Measurements from ENCODE around the gene CES2. TPM values are rescaled to one million over a fixed set of nuclear protein-coding genes. Genes with fewer than 3 reads are reported as not detected.

The CES2 gene
- total and polyA plus RNA-seq, 7 experiments from 2014 or later: 29.2 to 64.7 (median 46.2) TPM

GRCh38 chr16:66947302-66948065 lies 12.2 kb downstream of the CES2 start:
- no peaks in the 10 kb centered on the region for H3K9me3 ChIP-seq (ENCODE audit: control insufficient read depth in 2 of 3, low read length in 3 of 3)
- peaks cover 0 to 10% (median 5%) of the 10 kb centered on the region in 5 donors for H3K36me3 Mint-ChIP-seq
- CTCF ChIA-PET: interaction anchor here (0.8 to 1.2 kb wide), 4 partner anchors 11 to 238 kb away, joined by 3 to 4 read pairs (median 3); partner anchors contain the start of gene CIAO2B
- H3K27ac Mint-ChIP-seq: peak overlapping the region in 3 of 9 donors; percentile 13 to 50 (median 29)
- H3K9me3 Mint-ChIP-seq: peaks cover 0 to 7% (median 0%) of the 10 kb centered on the region in 11 donors
- H3K4me1 Mint-ChIP-seq: peaks cover 13 to 24% (median 18%) of the 10 kb centered on the region in 7 donors
- intact Hi-C loops (cut with micrococcal nuclease): loop anchor here (1.0 to 5.0 kb wide), 9 partner anchors 13 to 330 kb away; partner anchors contain the start of genes CBFB (in 1 of the 2), CIAO2B (in 1 of the 2), PHAF1 (in 1 of the 2) and PLEKHG4 (in 1 of the 2)
- no peaks in the 10 kb centered on the region for H3K27me3 ChIP-seq (ENCODE audit: control insufficient read depth in 2 of 2, insufficient read depth in 2 of 2, low read length in 2 of 2)
- peak overlapping the region; percentile 83 to 95 (median 92) for H3K4me3 Mint-ChIP-seq
- H3K27me3 Mint-ChIP-seq: peaks cover 23 to 39% (median 32%) of the 10 kb centered on the region in 5 donors
- DNase-seq (peak; percentile 64 to 86 (median 80)), ATAC-seq (peak; percentile 97)
- POLR2A ChIA-PET: interaction anchor here (0.6 to 1.0 kb wide), 2 partner anchors 227 to 344 kb away, joined by 3 read pairs; no protein-coding TSS in a partner anchor
- H3K27ac ChIP-seq (ENCODE audit: low read depth, low read length): peak overlapping the region; percentile 26
- H3K36me3 ChIP-seq (ENCODE audit: control insufficient read depth in 2 of 3, insufficient read depth in 3 of 3, low read length in 3 of 3): peaks cover 0 to 14% (median 0%) of the 10 kb centered on the region in 3 experiments
- H3K4me1 ChIP-seq (ENCODE audit: control insufficient read depth in 2 of 2, insufficient read depth in 2 of 2, low read length in 2 of 2): peaks cover 0 to 4% of the 10 kb centered on the region in 2 donors
- peak overlapping the region; percentile 45 for H3K4me3 ChIP-seq (ENCODE audit: low read length)

- Histone ChIP-seq H3K4me1 (ENCODE audit: control insufficient read depth in 2 of 2, insufficient read depth in 2 of 2, low read length in 2 of 2) (peaks cover 0 to 4% of the 10 kb centered on the region in 2 donors), H3K36me3 (ENCODE audit: control insufficient read depth in 2 of 3, insufficient read depth in 3 of 3, low read length in 3 of 3) (peaks cover 0 to 6% (median 0%) of the 10 kb centered on the region in 3 experiments), H3K4me3 (ENCODE audit: low read length) (peak overlapping the region; percentile 45), H3K27ac (ENCODE audit: low read depth, low read length) (peak overlapping the region; percentile 26), H3K9me3 (ENCODE audit: control insufficient read depth in 2 of 3, low read length in 3 of 3) (no peaks in the 10 kb centered on the region), H3K27me3 (ENCODE audit: control insufficient read depth in 2 of 2, insufficient read depth in 2 of 2, low read length in 2 of 2) (no peaks in the 10 kb centered on the region)
- POLR2A ChIA-PET: no interaction called here
- intact Hi-C loops (cut with micrococcal nuclease): loop anchor here (5.0 kb wide), 3 partner anchors 51 to 329 kb away; partner anchors contain the start of genes CBFB (in 1 of the 2) and PLEKHG4 (in 1 of the 2)
- Mint-ChIP-seq H3K9me3 (peaks cover 0 to 7% (median 0%) of the 10 kb centered on the region in 11 donors), H3K4me3 (peak overlapping the region; percentile 83 to 95 (median 92)), H3K36me3 (peaks cover 0 to 6% (median 0%) of the 10 kb centered on the region in 5 donors), H3K4me1 (peaks cover 13 to 24% (median 18%) of the 10 kb centered on the region in 7 donors), H3K27ac (peak overlapping the region in 3 of 9 donors; percentile 18 to 59 (median 45)), H3K27me3 (peaks cover 29 to 39% (median 39%) of the 10 kb centered on the region in 5 donors)
- peak; percentile 16 for ATAC-seq
- peak in 1 of 9 donors; percentile 15 for DNase-seq
- CTCF ChIA-PET: interaction anchor here (0.6 kb wide), 2 partner anchors 12 to 29 kb away, joined by 3 read pairs; no protein-coding TSS in a partner anchor
These were observed 13.0 kb downstream of the CES2 start for GRCh38 chr16:66948134-66948836.

- Mint-ChIP-seq H3K27ac (no peak overlapping the region), H3K4me1 (peaks cover 13 to 25% (median 19%) of the 10 kb centered on the region in 7 donors), H3K9me3 (peaks cover 0 to 7% (median 0%) of the 10 kb centered on the region in 11 donors), H3K36me3 (peaks cover 0 to 6% (median 0%) of the 10 kb centered on the region in 5 donors), H3K4me3 (peak overlapping the region; percentile 83 to 95 (median 92)), H3K27me3 (peaks cover 31 to 42% (median 40%) of the 10 kb centered on the region in 5 donors)
- DNase-seq (no peak), ATAC-seq (no peak)
- Histone ChIP-seq H3K27ac (ENCODE audit: low read depth, low read length) (no peak overlapping the region), H3K27me3 (ENCODE audit: control insufficient read depth in 2 of 2, insufficient read depth in 2 of 2, low read length in 2 of 2) (no peaks in the 10 kb centered on the region), H3K36me3 (ENCODE audit: control insufficient read depth in 2 of 3, insufficient read depth in 3 of 3, low read length in 3 of 3) (peaks cover 0 to under 1% (median 0%) of the 10 kb centered on the region in 3 experiments), H3K9me3 (ENCODE audit: control insufficient read depth in 2 of 3, low read length in 3 of 3) (no peaks in the 10 kb centered on the region), H3K4me3 (ENCODE audit: low read length) (no peak overlapping the region), H3K4me1 (ENCODE audit: control insufficient read depth in 2 of 2, insufficient read depth in 2 of 2, low read length in 2 of 2) (peaks cover 0 to 4% of the 10 kb centered on the region in 2 donors)
- intact Hi-C loops (cut with micrococcal nuclease): loop anchor here (5.0 kb wide), 3 partner anchors 52 to 328 kb away; partner anchors contain the start of genes CBFB (in 1 of the 2) and PLEKHG4 (in 1 of the 2)
- ChIA-PET CTCF (interaction anchor here (0.6 kb wide), 2 partner anchors 11 to 29 kb away, joined by 3 read pairs; no protein-coding TSS in a partner anchor), POLR2A (no interaction called here)
These were observed 13.5 kb downstream of the CES2 start for GRCh38 chr16:66948837-66949225.

GRCh38 chr16:66949472-66949871 lies 14.2 kb downstream of the CES2 start:
- Histone ChIP-seq H3K9me3 (ENCODE audit: control insufficient read depth in 2 of 3, low read length in 3 of 3) (no peaks in the 10 kb centered on the region), H3K27ac (ENCODE audit: low read depth, low read length) (no peak overlapping the region), H3K36me3 (ENCODE audit: control insufficient read depth in 2 of 3, insufficient read depth in 3 of 3, low read length in 3 of 3) (no peaks in the 10 kb centered on the region), H3K4me1 (ENCODE audit: control insufficient read depth in 2 of 2, insufficient read depth in 2 of 2, low read length in 2 of 2) (peaks cover 0 to 4% of the 10 kb centered on the region in 2 donors), H3K27me3 (ENCODE audit: control insufficient read depth in 2 of 2, insufficient read depth in 2 of 2, low read length in 2 of 2) (no peaks in the 10 kb centered on the region), H3K4me3 (ENCODE audit: low read length) (no peak overlapping the region)
- CTCF ChIA-PET: no interaction called here
- H3K36me3 Mint-ChIP-seq: peaks cover 0 to 6% (median 0%) of the 10 kb centered on the region in 5 donors
- peaks cover 35 to 46% (median 43%) of the 10 kb centered on the region in 5 donors for H3K27me3 Mint-ChIP-seq
- DNase-seq: no peak
- POLR2A ChIA-PET: no interaction called here
- peak overlapping the region in 7 of 10 donors; percentile 1 to 94 (median 53) for H3K4me3 Mint-ChIP-seq
- intact Hi-C loops (cut with micrococcal nuclease): loop anchor here (5.0 kb wide), 3 partner anchors 52 to 328 kb away; partner anchors contain the start of genes CBFB (in 1 of the 2) and PLEKHG4 (in 1 of the 2)
- H3K27ac Mint-ChIP-seq: peak overlapping the region in 1 of 9 donors; percentile 56
- H3K4me1 Mint-ChIP-seq: peaks cover 13 to 28% (median 20%) of the 10 kb centered on the region in 7 donors
- peaks cover 0 to 7% (median 0%) of the 10 kb centered on the region in 11 donors for H3K9me3 Mint-ChIP-seq
- no peak for ATAC-seq

- peaks cover 0 to 6% (median 0%) of the 10 kb centered on the region in 5 donors for H3K36me3 Mint-ChIP-seq
- H3K9me3 Mint-ChIP-seq: peaks cover 0 to 7% (median 0%) of the 10 kb centered on the region in 11 donors
- Histone ChIP-seq H3K4me3 (ENCODE audit: low read length) (no peak overlapping the region), H3K9me3 (ENCODE audit: control insufficient read depth in 2 of 3, low read length in 3 of 3) (no peaks in the 10 kb centered on the region), H3K36me3 (ENCODE audit: control insufficient read depth in 2 of 3, insufficient read depth in 3 of 3, low read length in 3 of 3) (no peaks in the 10 kb centered on the region), H3K27me3 (ENCODE audit: control insufficient read depth in 2 of 2, insufficient read depth in 2 of 2, low read length in 2 of 2) (no peaks in the 10 kb centered on the region), H3K4me1 (ENCODE audit: control insufficient read depth in 2 of 2, insufficient read depth in 2 of 2, low read length in 2 of 2) (peaks cover 0 to 4% of the 10 kb centered on the region in 2 donors), H3K27ac (ENCODE audit: low read depth, low read length) (no peak overlapping the region)
- H3K27ac Mint-ChIP-seq: no peak overlapping the region
- ChIA-PET CTCF (no interaction called here), POLR2A (no interaction called here)
- peak overlapping the region in 1 of 10 donors; percentile 4 for H3K4me3 Mint-ChIP-seq
- H3K4me1 Mint-ChIP-seq: peaks cover 13 to 28% (median 20%) of the 10 kb centered on the region in 7 donors
- intact Hi-C loops (cut with micrococcal nuclease): no loop called here
- DNase-seq (no peak), ATAC-seq (no peak)
- peaks cover 35 to 46% (median 43%) of the 10 kb centered on the region in 5 donors for H3K27me3 Mint-ChIP-seq
These were observed 15.1 kb downstream of the CES2 start for GRCh38 chr16:66950437-66950836.
